GM19324 (cell line): Measurements from ENCODE around the gene PEDS1.
"Not testable (repeated sequence)": the region's sequence is repeated elsewhere in the genome, so short reads cannot be mapped to it uniquely, and the experiment has no call there.

ENCODE experiments used
- ATAC-seq: cut with Tn5 transposase; IDR thresholded peaks from one replicate; pipeline ENCODE4 v1.9.1; 2021; ENCODE audit warnings: mild to moderate bottlenecking, moderate library complexity; ENCODE audit not compliant: unreplicated experiment, low FRiP score

PEDS1 gene

GRCh38 chr20:50153500-50154377 lies at the start of gene PEDS1:
Gene PEDS1 (minus strand): TSS chr20:50153723. CDS start chr20:50153637, 86 bp downstream.
- peak; percentile 94 for ATAC-seq

GRCh38 chr20:50202677-50203076 lies 49.2 kb upstream of the PEDS1 start:
- ATAC-seq = no peak

GRCh38 chr20:50201710-50202109 lies 48.2 kb upstream of the PEDS1 start:
- not testable (repeated sequence) for ATAC-seq

- no peak for ATAC-seq
Measured at GRCh38 chr20:50200482-50201104, 47.1 kb upstream of the PEDS1 start.

GRCh38 chr20:50199703-50200102 lies 46.2 kb upstream of the PEDS1 start:
- ATAC-seq = no peak

- no peak for ATAC-seq
Measured at GRCh38 chr20:50198716-50199115, 45.2 kb upstream of the PEDS1 start.

- no peak for ATAC-seq
Measured at GRCh38 chr20:50198180-50198666, 44.7 kb upstream of the PEDS1 start.

GRCh38 chr20:50197463-50198179 lies 44.1 kb upstream of the PEDS1 start:
- ATAC-seq = no peak

GRCh38 chr20:50196896-50197295 lies 43.4 kb upstream of the PEDS1 start:
- no peak for ATAC-seq

- ATAC-seq = no peak
Measured at GRCh38 chr20:50196248-50196647, 42.7 kb upstream of the PEDS1 start.

GRCh38 chr20:50195524-50196120 lies 42.1 kb upstream of the PEDS1 start:
- ATAC-seq = no peak

- ATAC-seq = no peak
Measured at GRCh38 chr20:50194831-50195523, 41.5 kb upstream of the PEDS1 start.

- no peak for ATAC-seq
Measured at GRCh38 chr20:50194422-50194830, 40.9 kb upstream of the PEDS1 start.

GRCh38 chr20:50193836-50194421 lies 40.4 kb upstream of the PEDS1 start:
- ATAC-seq = no peak

GRCh38 chr20:50193199-50193835 lies 39.8 kb upstream of the PEDS1 start:
- no peak for ATAC-seq

- ATAC-seq = no peak
Measured at GRCh38 chr20:50192364-50193198, 39.1 kb upstream of the PEDS1 start.

- peak; percentile 24 for ATAC-seq
Measured at GRCh38 chr20:50191544-50192363, 38.2 kb upstream of the PEDS1 start.
